Ishikawa (cell line): ENCODE measurements around the gene XIRP2.

Source experiments
- CEBPB ChIP-seq: IDR thresholded peaks from 2 replicates; pipeline ENCODE4 v1.6.1; 2012
- CREB1 ChIP-seq: IDR thresholded peaks from 2 replicates; pipeline ENCODE4 v1.6.1; 2012; ENCODE audit warnings: low read depth
- EGR1 ChIP-seq: IDR thresholded peaks from 2 replicates; pipeline ENCODE4 v1.6.1; 2012
- EP300 ChIP-seq: IDR thresholded peaks from 2 replicates; pipeline ENCODE4 v1.6.1; 2012; ENCODE audit warnings: borderline replicate concordance
- FOXM1 ChIP-seq: IDR thresholded peaks from 2 replicates; pipeline ENCODE4 v1.6.1; 2012; ENCODE audit warnings: low read depth, borderline replicate concordance
- NFIC ChIP-seq: IDR thresholded peaks from 2 replicates; pipeline ENCODE4 v1.6.1; 2012
- RAD21 ChIP-seq: IDR thresholded peaks from 2 replicates; pipeline ENCODE4 v1.6.1; 2012; ENCODE audit warnings: low read depth
- TAF1 ChIP-seq: IDR thresholded peaks from 2 replicates; pipeline ENCODE4 v1.6.1; 2012; ENCODE audit warnings: low read depth, mild to moderate bottlenecking
- TCF12 ChIP-seq: IDR thresholded peaks from 2 replicates; pipeline ENCODE4 v1.6.1; 2012; ENCODE audit warnings: low read depth
- TEAD4 ChIP-seq: IDR thresholded peaks from 2 replicates; pipeline ENCODE4 v1.6.1; 2012
- YY1 ChIP-seq: IDR thresholded peaks from 2 replicates; pipeline ENCODE4 v1.6.1; 2012; ENCODE audit warnings: low read depth
- ZBTB7A ChIP-seq: IDR thresholded peaks from 2 replicates; pipeline ENCODE4 v1.6.1; 2012; ENCODE audit warnings: low read depth
- TF ChIP-seq, protein P1 (sequence below): IDR thresholded peaks from 2 replicates; pipeline ENCODE4 v1.6.1; 2012; ENCODE audit warnings: low read depth, mild to moderate bottlenecking
- TF ChIP-seq, protein P2 (sequence below): IDR thresholded peaks from 2 replicates; pipeline ENCODE4 v1.6.1; 2012
- TF ChIP-seq, protein P3 (sequence below): IDR thresholded peaks from 2 replicates; pipeline ENCODE4 v1.6.1; 2012

Gene XIRP2

DNA sequence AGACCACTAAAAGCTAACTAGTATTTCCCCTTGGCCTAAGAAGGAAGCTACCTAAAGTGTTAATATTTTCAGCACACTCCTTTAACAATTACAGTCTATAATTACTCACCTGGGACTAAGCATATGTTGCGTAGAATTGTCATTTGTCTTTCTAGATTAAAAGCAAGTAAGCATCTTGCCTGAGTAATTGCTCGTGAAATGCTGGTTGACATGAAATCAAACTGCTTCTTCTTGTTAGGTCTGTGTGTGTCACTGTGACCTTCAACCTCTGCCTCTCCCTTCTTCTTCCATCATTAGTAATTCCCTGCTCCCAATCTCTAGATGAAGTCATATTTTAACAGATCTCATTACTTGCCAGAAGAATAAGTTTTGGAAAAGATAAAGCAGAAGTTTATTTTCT lies 212.2 kb downstream of the XIRP2 start:
- no peak for TF ChIP-seq EP300
- TF ChIP-seq TCF12, result no peak
- TF ChIP-seq FOXM1, result no peak
- no peak for TF ChIP-seq CEBPB
- TF ChIP-seq NFIC, result no peak
- TF ChIP-seq ZBTB7A, result no peak
- no peak for TF ChIP-seq YY1
- no peak for TF ChIP-seq CREB1
- no peak for TF ChIP-seq EGR1
- no peak for TF ChIP-seq TAF1
- no peak for TF ChIP-seq RAD21
- TF ChIP-seq, protein P1, sequence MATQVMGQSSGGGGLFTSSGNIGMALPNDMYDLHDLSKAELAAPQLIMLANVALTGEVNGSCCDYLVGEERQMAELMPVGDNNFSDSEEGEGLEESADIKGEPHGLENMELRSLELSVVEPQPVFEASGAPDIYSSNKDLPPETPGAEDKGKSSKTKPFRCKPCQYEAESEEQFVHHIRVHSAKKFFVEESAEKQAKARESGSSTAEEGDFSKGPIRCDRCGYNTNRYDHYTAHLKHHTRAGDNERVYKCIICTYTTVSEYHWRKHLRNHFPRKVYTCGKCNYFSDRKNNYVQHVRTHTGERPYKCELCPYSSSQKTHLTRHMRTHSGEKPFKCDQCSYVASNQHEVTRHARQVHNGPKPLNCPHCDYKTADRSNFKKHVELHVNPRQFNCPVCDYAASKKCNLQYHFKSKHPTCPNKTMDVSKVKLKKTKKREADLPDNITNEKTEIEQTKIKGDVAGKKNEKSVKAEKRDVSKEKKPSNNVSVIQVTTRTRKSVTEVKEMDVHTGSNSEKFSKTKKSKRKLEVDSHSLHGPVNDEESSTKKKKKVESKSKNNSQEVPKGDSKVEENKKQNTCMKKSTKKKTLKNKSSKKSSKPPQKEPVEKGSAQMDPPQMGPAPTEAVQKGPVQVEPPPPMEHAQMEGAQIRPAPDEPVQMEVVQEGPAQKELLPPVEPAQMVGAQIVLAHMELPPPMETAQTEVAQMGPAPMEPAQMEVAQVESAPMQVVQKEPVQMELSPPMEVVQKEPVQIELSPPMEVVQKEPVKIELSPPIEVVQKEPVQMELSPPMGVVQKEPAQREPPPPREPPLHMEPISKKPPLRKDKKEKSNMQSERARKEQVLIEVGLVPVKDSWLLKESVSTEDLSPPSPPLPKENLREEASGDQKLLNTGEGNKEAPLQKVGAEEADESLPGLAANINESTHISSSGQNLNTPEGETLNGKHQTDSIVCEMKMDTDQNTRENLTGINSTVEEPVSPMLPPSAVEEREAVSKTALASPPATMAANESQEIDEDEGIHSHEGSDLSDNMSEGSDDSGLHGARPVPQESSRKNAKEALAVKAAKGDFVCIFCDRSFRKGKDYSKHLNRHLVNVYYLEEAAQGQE, result no peak
- TF ChIP-seq, protein P2, sequence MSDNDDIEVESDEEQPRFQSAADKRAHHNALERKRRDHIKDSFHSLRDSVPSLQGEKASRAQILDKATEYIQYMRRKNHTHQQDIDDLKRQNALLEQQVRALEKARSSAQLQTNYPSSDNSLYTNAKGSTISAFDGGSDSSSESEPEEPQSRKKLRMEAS, result no peak
- no peak for TF ChIP-seq TEAD4
- TF ChIP-seq, protein P3, sequence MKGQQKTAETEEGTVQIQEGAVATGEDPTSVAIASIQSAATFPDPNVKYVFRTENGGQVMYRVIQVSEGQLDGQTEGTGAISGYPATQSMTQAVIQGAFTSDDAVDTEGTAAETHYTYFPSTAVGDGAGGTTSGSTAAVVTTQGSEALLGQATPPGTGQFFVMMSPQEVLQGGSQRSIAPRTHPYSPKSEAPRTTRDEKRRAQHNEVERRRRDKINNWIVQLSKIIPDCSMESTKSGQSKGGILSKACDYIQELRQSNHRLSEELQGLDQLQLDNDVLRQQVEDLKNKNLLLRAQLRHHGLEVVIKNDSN, result no peak

DNA sequence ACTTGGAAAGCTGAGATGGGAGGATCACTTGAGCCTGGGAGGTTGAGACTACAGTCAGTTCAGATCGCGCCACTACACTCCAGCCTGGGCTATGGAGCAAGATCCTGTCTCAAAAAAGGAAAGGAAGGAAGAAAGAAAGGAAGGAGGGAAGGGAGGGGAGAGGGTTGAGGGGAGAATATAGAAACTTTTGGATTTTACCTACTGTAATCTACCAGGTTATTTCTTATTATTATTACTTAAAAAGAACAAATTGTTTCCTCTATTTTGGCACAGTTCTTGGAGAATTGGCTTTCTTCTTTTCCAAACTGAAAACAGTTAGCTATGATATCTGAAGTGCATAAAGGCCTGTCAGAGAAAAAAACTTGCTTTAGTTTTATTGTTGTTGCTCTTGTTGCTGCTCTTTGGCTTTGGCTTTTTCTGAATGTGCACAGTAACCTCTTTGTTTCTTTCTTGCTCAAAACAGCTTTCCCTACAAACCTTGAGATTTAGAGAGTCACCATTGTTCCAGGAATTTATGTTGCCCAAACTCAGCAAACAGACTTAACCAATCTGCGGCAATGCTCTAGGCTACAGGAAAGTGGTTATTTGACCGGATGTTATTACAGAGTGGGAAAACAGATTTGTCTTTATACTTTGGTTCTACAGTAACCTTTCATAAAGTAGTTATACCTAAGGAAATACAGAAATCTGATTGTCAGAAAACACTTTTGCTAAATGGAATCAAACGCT lies 214.9 kb downstream of the XIRP2 start:
- no peak for TF ChIP-seq TAF1
- TF ChIP-seq CEBPB, result no peak
- TF ChIP-seq YY1, result no peak
- TF ChIP-seq, protein P1, result no peak
- no peak for TF ChIP-seq FOXM1
- no peak for TF ChIP-seq NFIC
- no peak for TF ChIP-seq TEAD4
- TF ChIP-seq, protein P2, result no peak
- TF ChIP-seq, protein P3, result no peak
- no peak for TF ChIP-seq RAD21
- no peak for TF ChIP-seq ZBTB7A
- no peak for TF ChIP-seq CREB1
- no peak for TF ChIP-seq EGR1
- TF ChIP-seq EP300, result no peak

DNA sequence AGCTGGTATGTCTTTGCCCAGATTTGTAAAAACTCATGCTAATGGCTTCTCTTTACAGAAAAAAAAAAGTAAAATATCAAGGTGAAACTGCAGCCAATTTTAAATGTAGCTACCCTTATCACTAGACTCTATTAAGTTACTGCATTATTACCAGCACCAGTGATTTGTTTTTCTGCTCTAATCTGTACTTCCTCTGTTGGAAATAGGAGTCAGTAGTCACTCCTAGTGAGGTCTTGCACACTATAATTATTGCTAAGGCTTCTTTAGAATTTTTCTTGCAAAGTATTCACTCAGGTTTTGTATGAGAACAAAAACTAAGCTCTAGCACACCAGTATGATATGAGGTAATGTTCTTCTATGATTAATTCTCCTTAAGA lies 215.5 kb downstream of the XIRP2 start:
- no peak for TF ChIP-seq NFIC

DNA sequence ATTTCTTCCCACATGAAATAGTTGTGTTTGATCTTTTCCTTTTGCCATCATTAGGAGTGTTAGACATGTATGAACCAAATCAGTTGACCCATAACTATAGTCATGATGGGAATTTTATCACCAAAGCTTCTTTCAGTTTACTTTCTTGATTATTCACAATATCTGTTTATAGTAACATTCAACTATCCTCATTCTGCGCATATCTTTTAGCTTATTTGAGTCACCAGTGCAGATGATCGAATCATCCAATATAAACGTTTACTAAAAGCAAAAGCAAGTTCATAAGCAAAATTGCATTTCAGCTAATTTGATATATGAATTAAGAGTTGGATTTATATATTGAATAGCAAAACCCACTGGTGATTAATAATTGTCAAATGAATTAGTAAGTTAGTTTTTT lies 216.4 kb downstream of the XIRP2 start:
- TF ChIP-seq, protein P3, result no peak
- TF ChIP-seq TAF1, result no peak
- TF ChIP-seq NFIC, result no peak
- no peak for TF ChIP-seq CEBPB
- no peak for TF ChIP-seq FOXM1
- TF ChIP-seq EGR1, result no peak
- TF ChIP-seq TEAD4, result no peak

DNA sequence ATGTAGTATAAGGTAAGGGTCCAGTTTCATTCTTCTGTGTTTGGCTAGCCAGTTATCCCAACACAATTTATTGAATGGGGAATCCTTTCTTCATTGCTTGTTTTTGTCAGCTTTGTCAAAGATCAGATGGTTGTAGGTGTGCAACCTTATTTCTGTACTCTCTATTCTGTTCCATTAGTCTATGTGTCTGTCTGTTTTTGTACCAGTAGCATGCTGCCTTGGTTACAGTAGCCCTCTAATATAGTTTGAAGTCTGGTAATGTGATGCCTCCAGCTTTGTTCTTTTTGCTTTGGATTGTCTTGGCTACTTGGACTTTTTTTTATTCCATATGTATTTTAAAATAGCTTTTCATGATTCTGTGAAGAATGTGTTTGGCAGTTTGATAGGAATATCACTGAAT lies 222.1 kb downstream of the XIRP2 start:
- TF ChIP-seq RAD21 (no peak), EGR1 (no peak), ZBTB7A (no peak), EP300 (no peak), CEBPB (no peak), TAF1 (no peak), TCF12 (no peak), FOXM1 (no peak), CREB1 (no peak)

DNA sequence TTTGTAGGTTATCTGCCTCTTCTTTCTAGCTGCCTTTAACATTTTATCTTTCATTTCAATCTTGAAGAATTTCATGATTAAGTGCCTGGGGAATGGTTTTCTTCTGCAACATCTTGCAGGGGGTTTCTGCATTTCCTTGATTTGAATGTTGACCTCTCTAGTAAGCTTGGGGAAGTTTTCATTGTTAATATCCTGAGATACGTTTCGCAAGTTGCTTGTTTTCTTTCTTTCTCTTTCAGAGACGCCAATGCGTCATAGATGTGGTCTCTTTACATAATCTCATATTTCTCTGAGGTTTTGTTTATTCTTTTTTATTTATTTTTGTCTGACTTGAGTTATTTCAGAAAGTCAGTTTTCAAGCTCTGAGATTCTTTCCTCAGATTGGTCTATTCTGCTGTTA lies 225.7 kb downstream of the XIRP2 start:
- TF ChIP-seq YY1 (no peak), TCF12 (no peak)
- TF ChIP-seq, protein P3, result no peak
